Gastroesophageal sphincter (tissue), 4 donors: ENCODE data around the gene TCTA. TPM values are rescaled to one million over a fixed set of nuclear protein-coding genes. Genes with fewer than 3 reads are reported as not detected.

Experiments used
- ATAC-seq: fragments of 150-250 bp; one replicate; pipeline ENCODE4 v1.9.1; 2016; ENCODE audit warnings: mild to moderate bottlenecking, moderate library complexity
- H3K27ac ChIP-seq, 4 donors: fragments of 200-600 bp; sonication (generic) in 3 of 4; 1 replicate in 3 of 4; 2 replicates in 1 of 4; pipeline ENCODE4 v1.5.1; 2016 to 2019
- H3K27me3 ChIP-seq: fragments of 200-600 bp; sonication (generic); one replicate; pipeline ENCODE4 v1.5.1; 2019
- H3K36me3 ChIP-seq, 2 donors: fragments of 200-600 bp; sonication (generic); one replicate each; pipeline ENCODE4 v1.5.1; 2019; ENCODE audit warnings: control low read depth in 1 of 2
- H3K4me1 ChIP-seq, 3 donors: fragments of 200-600 bp; sonication (generic); 1 replicate in 2 of 3; 2 replicates in 1 of 3; pipeline ENCODE4 v1.5.1; 2016 to 2019; ENCODE audit warnings: control low read depth in 2 of 3
- H3K4me3 ChIP-seq, 2 donors: fragments of 200-600 bp; sonication (generic); one replicate each; pipeline ENCODE4 v1.5.1; 2019; ENCODE audit warnings: mild to moderate bottlenecking in 1 of 2, moderate library complexity in 1 of 2
- H3K9me3 ChIP-seq, 3 donors: fragments of 200-600 bp; sonication (generic); one replicate each; pipeline ENCODE4 v1.5.1; 2017 to 2019; ENCODE audit warnings: control low read depth in 2 of 3
- EP300 ChIP-seq: sonication (generic); formaldehyde crosslinking; IDR thresholded peaks from one replicate; pipeline ENCODE4 v1.6.1; 2017; ENCODE audit warnings: antibody characterized with exemption, mild to moderate bottlenecking
- POLR2A ChIP-seq, 2 donors: fragments of 450-650 bp; IDR thresholded peaks; one replicate each; pipeline ENCODE4 v1.6.1; 2017; ENCODE audit warnings: antibody characterized with exemption in 2 of 2, mild to moderate bottlenecking in 2 of 2, moderate library complexity in 1 of 2
- POLR2AphosphoS5 ChIP-seq: sonication (generic); formaldehyde crosslinking; IDR thresholded peaks from one replicate; pipeline ENCODE4 v1.6.1; 2017; ENCODE audit warnings: antibody characterized with exemption
- WGBS, 2 donors: methylation state at CpG; one replicate each; pipeline ENCODE4 v1.1.5; 2018; ENCODE audit warnings: low coverage in 1 of 2; 5-methylcytosine and 5-hydroxymethylcytosine counted together
- total RNA-seq, 4 donors: library from RNA; depleted of rRNA; stranded (reverse); fragments of >200 nt; gene quantifications; one replicate each; pipeline ENCODE4 v1.1.0, GENCODE V29; 2016
- TF ChIP-seq, protein P1 (sequence below), 4 experiments: fragments of 200-600 bp in 2 of 4; fragments of 450-650 bp in 2 of 4; sonication (generic) in 1 of 4; IDR thresholded peaks; one replicate each; pipeline ENCODE4 v1.5.1; 2017 to 2019; ENCODE audit warnings: antibody characterized with exemption in 4 of 4, mild to moderate bottlenecking in 2 of 4, moderate library complexity in 2 of 4

The TCTA gene, protein sequence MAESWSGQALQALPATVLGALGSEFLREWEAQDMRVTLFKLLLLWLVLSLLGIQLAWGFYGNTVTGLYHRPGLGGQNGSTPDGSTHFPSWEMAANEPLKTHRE
- 10 to 100 TPM; 18.6 to 32.1 (median 25.6) TPM for total RNA-seq

DNA sequence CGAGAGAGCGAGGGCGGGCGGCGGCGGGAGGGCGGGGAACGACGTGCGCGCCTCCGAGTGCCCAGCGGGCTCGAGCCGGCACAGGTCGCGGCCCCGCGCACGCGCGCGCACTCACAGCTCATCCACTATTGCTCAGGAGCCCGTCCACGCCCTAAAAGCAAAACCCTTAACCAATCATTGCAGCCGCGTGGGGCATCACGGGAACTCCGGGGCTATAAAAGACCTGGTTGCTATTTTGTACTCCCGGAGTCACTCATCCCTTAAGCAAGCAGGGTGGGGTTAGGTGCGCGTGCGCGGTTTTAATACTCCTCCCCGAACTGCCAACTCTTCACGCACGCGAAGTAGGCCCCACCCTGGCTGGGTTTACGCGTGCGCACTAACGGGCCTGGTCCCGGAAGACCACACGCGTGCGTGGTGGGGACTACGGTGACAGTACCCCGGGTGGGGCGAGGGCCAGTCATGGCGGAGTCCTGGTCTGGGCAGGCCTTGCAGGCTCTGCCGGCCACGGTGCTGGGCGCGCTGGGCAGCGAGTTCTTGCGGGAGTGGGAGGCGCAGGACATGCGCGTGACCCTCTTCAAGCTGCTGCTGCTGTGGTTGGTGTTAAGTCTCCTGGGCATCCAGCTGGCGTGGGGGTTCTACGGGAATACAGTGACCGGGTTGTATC lies at the start of gene TCTA, which contains the start of gene RHOA:
Gene TCTA, plus strand, starts transcription at position 456 of the 664 bp plus-strand sequence. Its CDS starts 4 bp downstream, at position 460.
Gene RHOA, minus strand, starts transcription at position 9 of the 664 bp plus-strand sequence. CDS start 36,387 bp downstream, outside the sequence.
- Histone ChIP-seq H3K4me3 (peak within 1 kb of the TSS; percentile 72 to 98), H3K9me3 (no peaks in the 10 kb centered on the region), H3K36me3 (peaks cover 0 to 31% of the 10 kb centered on the region in 2 donors), H3K4me1 (peaks cover 0 to 75% (median 37%) of the 10 kb centered on the region in 3 donors), H3K27ac (peak within 1 kb of the TSS; percentile 94 to 100 (median 98)), H3K27me3 (no peaks in the 10 kb centered on the region)
- ATAC-seq, result peak; percentile 95
- 0% methylated on average over 1 of the region's 62 CpGs; no CpG with 5 or more reads in 1 of the 2 donors for WGBS, 2 donors
- TF ChIP-seq, protein P1, sequence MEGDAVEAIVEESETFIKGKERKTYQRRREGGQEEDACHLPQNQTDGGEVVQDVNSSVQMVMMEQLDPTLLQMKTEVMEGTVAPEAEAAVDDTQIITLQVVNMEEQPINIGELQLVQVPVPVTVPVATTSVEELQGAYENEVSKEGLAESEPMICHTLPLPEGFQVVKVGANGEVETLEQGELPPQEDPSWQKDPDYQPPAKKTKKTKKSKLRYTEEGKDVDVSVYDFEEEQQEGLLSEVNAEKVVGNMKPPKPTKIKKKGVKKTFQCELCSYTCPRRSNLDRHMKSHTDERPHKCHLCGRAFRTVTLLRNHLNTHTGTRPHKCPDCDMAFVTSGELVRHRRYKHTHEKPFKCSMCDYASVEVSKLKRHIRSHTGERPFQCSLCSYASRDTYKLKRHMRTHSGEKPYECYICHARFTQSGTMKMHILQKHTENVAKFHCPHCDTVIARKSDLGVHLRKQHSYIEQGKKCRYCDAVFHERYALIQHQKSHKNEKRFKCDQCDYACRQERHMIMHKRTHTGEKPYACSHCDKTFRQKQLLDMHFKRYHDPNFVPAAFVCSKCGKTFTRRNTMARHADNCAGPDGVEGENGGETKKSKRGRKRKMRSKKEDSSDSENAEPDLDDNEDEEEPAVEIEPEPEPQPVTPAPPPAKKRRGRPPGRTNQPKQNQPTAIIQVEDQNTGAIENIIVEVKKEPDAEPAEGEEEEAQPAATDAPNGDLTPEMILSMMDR (IDR thresholded peaks at IDR 0.05), result peak in 1 of 4 experiments; percentile 8
- TF ChIP-seq POLR2A (IDR thresholded peaks at IDR 0.05), result peak; percentile 91 to 94
- TF ChIP-seq POLR2AphosphoS5, result peak; percentile 98
- TF ChIP-seq EP300, result no peak

DNA sequence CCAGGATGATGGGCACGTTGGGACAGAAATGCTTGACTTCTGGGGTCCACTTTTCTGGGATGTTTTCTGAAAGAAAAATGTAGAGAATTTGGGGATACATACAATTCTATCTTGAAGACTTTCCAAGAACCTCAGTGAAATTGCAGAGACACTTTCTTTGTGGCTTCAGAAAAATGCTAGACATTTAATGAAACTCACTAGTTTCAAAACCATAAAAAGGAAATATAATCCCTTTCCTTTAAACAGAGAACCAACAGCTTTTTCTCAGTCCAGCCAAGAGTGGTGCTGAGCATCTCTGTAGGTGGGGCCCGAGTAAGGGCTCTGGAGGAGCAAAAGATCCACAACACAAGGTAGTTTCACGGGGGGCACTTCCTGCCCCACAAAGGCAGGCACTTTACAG lies 49.7 kb upstream of the TCTA start:
- Histone ChIP-seq H3K4me1 (peaks cover 0 to 19% (median 5%) of the 10 kb centered on the region in 3 donors), H3K27ac (no peak overlapping the region), H3K4me3 (no peak overlapping the region), H3K36me3 (peaks cover 0 to 86% of the 10 kb centered on the region in 2 donors), H3K9me3 (no peaks in the 10 kb centered on the region), H3K27me3 (no peaks in the 10 kb centered on the region)
- ATAC-seq, result no peak
- TF ChIP-seq POLR2A (IDR thresholded peaks at IDR 0.05) (no peak), POLR2AphosphoS5 (no peak), EP300 (no peak)
- TF ChIP-seq, protein P1 (IDR thresholded peaks at IDR 0.05), result no peak
- WGBS, 2 donors, result 60 to 76% methylated on average over 1 to 2 of the region's 3 CpGs

DNA sequence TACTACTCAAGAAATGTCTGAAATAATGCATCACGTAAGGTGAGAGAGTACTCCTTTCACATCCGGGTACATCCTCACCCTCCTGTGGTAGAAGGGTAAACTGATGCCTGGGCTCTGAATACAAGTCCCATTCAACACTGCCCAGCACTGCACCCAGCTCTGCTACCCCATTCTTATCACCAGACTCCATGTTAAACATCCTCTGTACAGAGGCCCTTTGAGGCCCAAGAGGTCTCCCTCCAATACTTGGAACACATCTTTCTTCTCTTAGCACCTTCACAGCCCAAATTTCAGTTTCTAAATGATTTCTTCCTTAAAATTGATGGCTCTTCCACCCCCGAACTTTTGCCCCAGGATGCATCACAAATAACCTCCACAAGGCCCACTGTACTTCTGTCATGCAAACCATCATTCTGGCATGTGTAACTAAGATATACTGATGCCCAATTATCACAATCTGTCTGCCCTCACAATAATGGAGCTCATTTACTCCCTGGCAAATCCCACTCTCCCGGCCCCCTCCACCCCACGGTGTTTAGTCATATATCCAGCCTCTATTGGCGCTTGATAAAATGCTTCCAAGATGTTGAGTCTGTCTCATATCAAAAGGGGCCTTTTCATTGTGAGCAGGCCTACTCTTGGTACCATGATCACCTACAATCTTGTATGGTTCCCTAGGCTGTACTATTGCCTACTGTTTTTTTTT lies 41.5 kb upstream of the TCTA start:
- Histone ChIP-seq H3K27ac (no peak overlapping the region), H3K36me3 (peaks cover 0 to 94% of the 10 kb centered on the region in 2 donors), H3K27me3 (no peaks in the 10 kb centered on the region), H3K4me3 (no peak overlapping the region), H3K4me1 (peaks cover 0 to 36% (median 0%) of the 10 kb centered on the region in 3 donors), H3K9me3 (no peaks in the 10 kb centered on the region)
- TF ChIP-seq EP300 (no peak), POLR2AphosphoS5 (no peak), POLR2A (IDR thresholded peaks at IDR 0.05) (no peak)
- TF ChIP-seq, protein P1 (IDR thresholded peaks at IDR 0.05), result no peak
- WGBS, 2 donors, result 80 to 93% methylated on average over 5 to 6 of the region's 6 CpGs
- ATAC-seq, result no peak

DNA sequence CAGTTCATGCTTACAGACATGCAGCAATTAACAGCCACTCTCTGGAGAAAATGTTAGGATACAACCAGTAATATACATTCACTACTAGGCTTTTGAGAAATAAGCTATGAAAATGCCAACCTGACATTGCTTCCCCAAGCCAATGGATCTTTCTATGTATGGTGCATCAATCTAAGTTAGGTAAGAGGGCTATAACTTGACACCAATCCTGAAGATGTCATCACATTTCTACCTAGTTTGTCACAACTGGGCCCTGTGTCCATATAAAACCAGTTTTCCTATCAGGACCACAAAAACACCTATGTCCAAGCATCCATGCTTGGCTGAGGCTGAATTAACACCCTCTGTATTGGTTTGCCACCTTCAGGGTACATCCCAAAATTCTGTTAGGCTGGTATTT lies 40.3 kb upstream of the TCTA start:
- H3K36me3 ChIP-seq, result peaks cover 0 to 82% of the 10 kb centered on the region in 2 donors
- no peak overlapping the region for H3K4me3 ChIP-seq
- TF ChIP-seq, protein P1 (IDR thresholded peaks at IDR 0.05), result no peak
- TF ChIP-seq EP300 (no peak), POLR2A (IDR thresholded peaks at IDR 0.05) (no peak), POLR2AphosphoS5 (no peak)
- peaks cover 0 to 47% (median 0%) of the 10 kb centered on the region in 3 donors for H3K4me1 ChIP-seq
- H3K9me3 ChIP-seq, result no peaks in the 10 kb centered on the region
- no peak for ATAC-seq
- no peaks in the 10 kb centered on the region for H3K27me3 ChIP-seq
- H3K27ac ChIP-seq, result no peak overlapping the region
